Measurements from ENCODE around the gene DCDC1. TPM values are rescaled to one million over a fixed set of nuclear protein-coding genes. Genes with fewer than 3 reads are reported as not detected.
"Not testable (repeated sequence)": the region's sequence is repeated elsewhere in the genome, so short reads cannot be mapped to it uniquely, and the experiment has no call there.

DCDC1 gene
- total RNA-seq, 2 experiments from 2014 or later: not detected

GRCh38 chr11:30967579-30967978 lies 402.0 kb downstream of the DCDC1 start:
- Mint-ChIP-seq H3K4me1 (no peaks in the 10 kb centered on the region), H3K27me3 (no peaks in the 10 kb centered on the region), H3K36me3 (ENCODE audit: low read depth) (no peaks in the 10 kb centered on the region), H3K9me3 (peaks cover 9% of the 10 kb centered on the region), H3K4me3 (no peak overlapping the region), H3K27ac (no peak overlapping the region)
- DNase-seq: no peak
- CTCF ChIA-PET: no interaction called here
- POLR2A ChIA-PET: no interaction called here

DNA sequence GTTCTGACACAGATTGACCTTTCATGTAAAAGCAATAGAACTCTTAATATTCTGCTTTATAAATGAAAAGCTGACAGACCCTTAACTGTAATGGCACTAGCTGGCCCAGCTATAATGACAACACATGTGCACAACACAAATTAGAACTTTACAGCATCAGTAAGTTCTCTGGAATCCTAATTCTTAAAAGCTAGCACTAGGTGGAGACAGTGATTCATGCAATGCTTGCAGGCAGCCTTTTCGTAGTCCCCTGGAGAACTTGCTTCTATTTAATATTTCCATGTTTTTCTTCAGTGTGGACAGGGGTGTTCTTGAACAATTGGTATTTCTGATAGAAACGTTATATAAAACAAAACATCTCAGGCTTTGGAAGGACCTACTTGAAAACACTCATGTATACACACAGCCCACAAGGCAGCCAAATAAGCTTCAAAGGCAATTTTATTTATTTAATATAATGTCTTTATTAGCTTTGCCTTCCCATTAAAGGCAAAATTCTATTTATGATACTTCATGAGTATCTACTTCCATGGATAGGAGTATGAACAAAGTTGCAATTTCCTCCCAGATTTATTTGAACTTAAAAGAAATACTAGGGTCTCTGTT lies 409.0 kb downstream of the DCDC1 start:
- DNase-seq: no peak
- Mint-ChIP-seq H3K36me3 (ENCODE audit: low read depth) (no peaks in the 10 kb centered on the region), H3K27me3 (no peaks in the 10 kb centered on the region), H3K9me3 (no peaks in the 10 kb centered on the region), H3K4me3 (no peak overlapping the region), H3K4me1 (no peaks in the 10 kb centered on the region), H3K27ac (no peak overlapping the region)
- POLR2A ChIA-PET: no interaction called here
- CTCF ChIA-PET: no interaction called here

GRCh38 chr11:30956751-30957150 lies 412.8 kb downstream of the DCDC1 start:
- Mint-ChIP-seq H3K27me3 (no peaks in the 10 kb centered on the region), H3K4me3 (no peak overlapping the region), H3K9me3 (no peaks in the 10 kb centered on the region), H3K36me3 (ENCODE audit: low read depth) (no peaks in the 10 kb centered on the region), H3K27ac (no peak overlapping the region), H3K4me1 (no peaks in the 10 kb centered on the region)
- POLR2A ChIA-PET: no interaction called here
- no peak for DNase-seq
- CTCF ChIA-PET: no interaction called here

- no peak for DNase-seq
- ChIA-PET CTCF (no interaction called here), POLR2A (no interaction called here)
- Mint-ChIP-seq H3K27me3 (no peaks in the 10 kb centered on the region), H3K9me3 (peaks cover 8% of the 10 kb centered on the region), H3K36me3 (ENCODE audit: low read depth) (no peaks in the 10 kb centered on the region), H3K4me3 (no peak overlapping the region), H3K27ac (no peak overlapping the region), H3K4me1 (no peaks in the 10 kb centered on the region)
Measured at GRCh38 chr11:30949838-30950237, 419.7 kb downstream of the DCDC1 start.

- H3K27ac Mint-ChIP-seq; DNase-seq; H3K36me3 Mint-ChIP-seq (ENCODE audit: low read depth); POLR2A ChIA-PET; H3K27me3 Mint-ChIP-seq; H3K4me3 Mint-ChIP-seq; CTCF ChIA-PET; H3K4me1 Mint-ChIP-seq; H3K9me3 Mint-ChIP-seq: not testable (repeated sequence)
Measured at GRCh38 chr11:30947715-30948114, 421.8 kb downstream of the DCDC1 start.

- H3K4me1 Mint-ChIP-seq: no peaks in the 10 kb centered on the region
- ChIA-PET CTCF (no interaction called here), POLR2A (no interaction called here)
- no peak overlapping the region for H3K4me3 Mint-ChIP-seq
- H3K9me3 Mint-ChIP-seq: peaks cover 3% of the 10 kb centered on the region
- H3K36me3 Mint-ChIP-seq (ENCODE audit: low read depth): no peaks in the 10 kb centered on the region
- DNase-seq: no peak
- H3K27me3 Mint-ChIP-seq: no peaks in the 10 kb centered on the region
- no peak overlapping the region for H3K27ac Mint-ChIP-seq
Measured at GRCh38 chr11:30938810-30939209, 430.7 kb downstream of the DCDC1 start.

DNA sequence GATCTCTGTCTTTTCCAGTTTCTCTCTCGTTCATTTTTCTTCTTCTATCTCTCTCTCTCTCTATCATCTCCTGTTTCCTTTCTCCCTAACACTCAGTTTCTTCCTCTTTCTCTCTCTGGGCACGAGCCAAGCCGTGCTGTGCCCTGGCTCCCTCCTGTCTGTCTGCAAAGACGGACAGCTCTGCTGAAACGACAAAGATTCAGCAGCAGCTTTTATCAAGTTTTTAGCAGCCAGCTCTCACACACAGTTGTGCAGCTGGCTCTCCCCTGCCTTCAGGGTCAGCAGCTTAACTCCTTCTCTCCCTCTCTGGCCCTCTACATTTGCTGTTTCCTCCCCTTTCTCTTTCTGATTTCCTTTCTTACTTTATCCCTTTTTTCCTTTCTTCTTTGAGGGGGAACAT lies 431.4 kb downstream of the DCDC1 start:
- ChIA-PET CTCF (no interaction called here), POLR2A (no interaction called here)
- no peak overlapping the region for H3K27ac Mint-ChIP-seq
- H3K36me3 Mint-ChIP-seq (ENCODE audit: low read depth): no peaks in the 10 kb centered on the region
- no peaks in the 10 kb centered on the region for H3K4me1 Mint-ChIP-seq
- peaks cover 3% of the 10 kb centered on the region for H3K9me3 Mint-ChIP-seq
- H3K27me3 Mint-ChIP-seq: no peaks in the 10 kb centered on the region
- H3K4me3 Mint-ChIP-seq: no peak overlapping the region
- DNase-seq: no peak

GRCh38 chr11:30936491-30936890 lies 433.0 kb downstream of the DCDC1 start:
- H3K4me1 Mint-ChIP-seq: no peaks in the 10 kb centered on the region
- no peak overlapping the region for H3K27ac Mint-ChIP-seq
- H3K9me3 Mint-ChIP-seq: peaks cover 3% of the 10 kb centered on the region
- POLR2A ChIA-PET: no interaction called here
- no peaks in the 10 kb centered on the region for H3K27me3 Mint-ChIP-seq
- H3K36me3 Mint-ChIP-seq (ENCODE audit: low read depth): no peaks in the 10 kb centered on the region
- CTCF ChIA-PET: no interaction called here
- H3K4me3 Mint-ChIP-seq: no peak overlapping the region
- no peak for DNase-seq

- POLR2A ChIA-PET: no interaction called here
- no peaks in the 10 kb centered on the region for H3K36me3 Mint-ChIP-seq (ENCODE audit: low read depth)
- DNase-seq: no peak
- CTCF ChIA-PET: no interaction called here
- peaks cover 3% of the 10 kb centered on the region for H3K9me3 Mint-ChIP-seq
- no peak overlapping the region for H3K4me3 Mint-ChIP-seq
- H3K27me3 Mint-ChIP-seq: no peaks in the 10 kb centered on the region
- H3K27ac Mint-ChIP-seq: no peak overlapping the region
- H3K4me1 Mint-ChIP-seq: no peaks in the 10 kb centered on the region
Measured at GRCh38 chr11:30935861-30936260, 433.7 kb downstream of the DCDC1 start.

GRCh38 chr11:30926130-30926529 lies 443.4 kb downstream of the DCDC1 start:
- H3K4me1 Mint-ChIP-seq: no peaks in the 10 kb centered on the region
- DNase-seq: no peak
- ChIA-PET POLR2A (no interaction called here), CTCF (interaction anchor here (1.2 kb wide), 1 partner anchor 9 kb away, joined by 4 read pairs; no protein-coding TSS in a partner anchor)
- no peak overlapping the region for H3K4me3 Mint-ChIP-seq
- H3K27me3 Mint-ChIP-seq: peaks cover 2% of the 10 kb centered on the region
- no peaks in the 10 kb centered on the region for H3K36me3 Mint-ChIP-seq (ENCODE audit: low read depth)
- H3K9me3 Mint-ChIP-seq: no peaks in the 10 kb centered on the region
- H3K27ac Mint-ChIP-seq: no peak overlapping the region

DNA sequence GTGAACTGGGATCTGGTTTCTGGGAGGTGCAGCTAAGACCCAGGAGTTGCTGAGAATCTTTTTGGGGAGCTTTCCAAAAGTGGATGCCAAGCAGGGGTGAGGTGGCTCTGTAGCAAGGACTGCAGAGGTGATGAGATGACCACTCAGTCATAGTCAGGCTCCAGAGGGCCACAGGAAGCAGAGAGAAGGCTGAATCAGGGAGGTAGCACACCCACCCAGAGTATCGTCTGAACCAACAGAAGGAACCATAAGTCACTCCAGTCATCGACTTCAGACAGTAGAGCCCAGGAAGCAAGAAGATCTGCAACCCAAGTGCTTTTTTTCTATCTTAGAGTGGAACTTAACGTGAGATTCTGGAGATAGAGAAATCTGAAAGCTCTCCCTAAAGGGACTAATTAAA lies 447.7 kb downstream of the DCDC1 start:
- no peak overlapping the region for H3K27ac Mint-ChIP-seq
- peaks cover 2% of the 10 kb centered on the region for H3K27me3 Mint-ChIP-seq
- ChIA-PET POLR2A (no interaction called here), CTCF (no interaction called here)
- no peaks in the 10 kb centered on the region for H3K36me3 Mint-ChIP-seq (ENCODE audit: low read depth)
- DNase-seq: no peak
- H3K4me1 Mint-ChIP-seq: no peaks in the 10 kb centered on the region
- no peaks in the 10 kb centered on the region for H3K9me3 Mint-ChIP-seq
- no peak overlapping the region for H3K4me3 Mint-ChIP-seq

DNA sequence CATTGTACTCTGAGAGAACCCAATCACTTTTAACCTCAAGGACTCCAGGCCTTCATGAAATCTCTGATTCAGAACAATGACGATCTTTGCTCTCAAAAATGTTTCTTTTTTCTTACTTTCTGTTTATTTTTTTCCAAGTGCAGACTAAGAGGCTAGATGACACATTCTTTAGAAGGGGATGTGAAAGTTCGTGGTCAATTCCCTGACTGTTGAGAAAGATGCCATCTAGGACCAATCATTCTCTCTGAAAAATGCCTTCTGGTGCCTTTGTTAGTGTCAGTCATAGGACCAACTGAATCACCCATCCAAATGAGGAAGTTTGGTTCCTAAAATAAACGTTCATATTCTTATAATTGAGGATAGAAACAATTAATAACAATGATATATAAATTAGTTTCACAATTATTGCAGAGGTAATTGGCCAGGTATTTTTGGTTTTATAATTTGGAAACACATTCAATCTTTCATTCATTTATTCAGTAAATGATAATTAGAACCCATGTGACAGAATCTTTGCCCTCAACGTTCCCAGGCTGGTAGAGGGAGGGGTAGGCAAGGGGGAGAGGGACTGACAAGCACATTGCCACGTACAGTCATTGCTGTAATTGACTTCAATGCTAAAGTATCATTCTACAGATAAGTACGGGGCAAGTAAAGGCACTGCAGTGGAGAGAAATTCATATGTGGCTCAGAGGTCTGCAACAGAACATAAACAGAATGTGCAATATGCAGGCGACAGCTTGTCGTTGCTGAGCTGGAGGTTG lies 450.0 kb downstream of the DCDC1 start:
- POLR2A ChIA-PET: no interaction called here
- Mint-ChIP-seq H3K4me3 (no peak overlapping the region), H3K27ac (no peak overlapping the region), H3K27me3 (peaks cover 2% of the 10 kb centered on the region), H3K4me1 (no peaks in the 10 kb centered on the region), H3K9me3 (no peaks in the 10 kb centered on the region), H3K36me3 (ENCODE audit: low read depth) (no peaks in the 10 kb centered on the region)
- no peak for DNase-seq
- CTCF ChIA-PET: interaction anchor here (0.6 kb wide), 1 partner anchor 573 kb away, joined by 4 read pairs; no protein-coding TSS in a partner anchor

GRCh38 chr11:30917859-30918478 lies 451.6 kb downstream of the DCDC1 start:
- no peak for DNase-seq
- ChIA-PET POLR2A (interaction anchor here (0.7 kb wide), 1 partner anchor 263 kb away, joined by 3 read pairs; no protein-coding TSS in a partner anchor), CTCF (interaction anchor here (1.4 to 2.9 kb wide), 3 partner anchors 9 to 585 kb away, joined by 3 to 6 read pairs (median 4); no protein-coding TSS in a partner anchor)

More at GRCh38 chr11:30917859-30918478, 451.6 kb downstream of the DCDC1 start:
- no peak overlapping the region for H3K4me3 Mint-ChIP-seq
- H3K4me1 Mint-ChIP-seq: no peaks in the 10 kb centered on the region
- H3K9me3 Mint-ChIP-seq: no peaks in the 10 kb centered on the region
- H3K27ac Mint-ChIP-seq: no peak overlapping the region
- peaks cover 2% of the 10 kb centered on the region for H3K27me3 Mint-ChIP-seq
- H3K36me3 Mint-ChIP-seq (ENCODE audit: low read depth): no peaks in the 10 kb centered on the region
